HG02870 (cell line): Measurements from ENCODE around the gene ZC3H8.

ENCODE experiments used
- ATAC-seq: cut with Tn5 transposase; IDR thresholded peaks from one replicate; pipeline ENCODE4 v1.9.1; 2021; ENCODE audit warnings: mild to moderate bottlenecking, moderate library complexity; ENCODE audit not compliant: unreplicated experiment

Gene ZC3H8

DNA sequence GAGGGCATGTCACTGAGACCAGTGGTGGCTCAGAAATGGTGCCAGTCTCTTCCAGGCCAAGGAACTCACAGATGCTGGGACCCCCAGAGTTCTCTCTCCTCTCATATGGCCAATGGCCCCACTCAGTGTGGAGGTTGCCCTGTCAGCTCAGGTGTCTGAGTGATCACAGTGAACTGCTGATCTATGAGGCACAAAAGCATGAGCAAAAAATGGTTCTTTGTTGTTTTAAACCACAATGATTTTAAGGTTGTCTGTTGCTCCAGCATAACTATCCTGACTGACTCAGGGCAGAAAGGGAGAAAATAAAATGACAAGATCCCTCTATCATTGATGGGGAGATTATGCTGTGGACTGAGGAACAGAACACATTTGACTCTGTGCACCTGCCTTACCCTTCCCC, 58.9 kb downstream of the ZC3H8 start:
- ATAC-seq: no peak

DNA sequence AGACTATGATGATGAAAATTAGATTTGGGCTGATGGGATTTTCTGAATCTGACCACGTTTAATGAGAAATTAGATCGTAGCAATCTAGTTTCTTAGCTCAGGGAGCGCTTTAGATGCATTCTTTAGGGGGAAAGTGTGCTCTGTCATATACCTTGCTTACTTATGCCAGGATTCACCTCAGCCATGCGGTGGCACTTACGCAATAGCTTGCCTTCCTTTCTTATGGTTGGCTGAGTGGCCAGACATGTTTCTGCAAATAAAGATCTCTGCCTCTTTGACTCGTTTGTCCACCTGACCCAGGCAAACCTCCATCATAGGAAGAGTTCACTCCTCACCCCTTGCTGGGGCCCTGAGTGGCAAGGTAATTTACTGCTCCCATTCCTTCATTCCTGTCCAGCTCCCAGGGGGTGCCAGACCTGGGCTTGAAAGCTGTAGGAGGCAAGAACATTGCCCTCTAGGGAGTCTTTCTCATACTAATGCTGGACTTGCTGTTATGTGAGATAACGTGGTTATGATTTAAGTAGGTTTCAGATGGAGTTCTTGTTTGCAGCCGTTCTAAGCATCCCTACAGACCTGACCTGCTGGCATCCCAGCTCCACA, 59.6 kb downstream of the ZC3H8 start:
- no peak for ATAC-seq

DNA sequence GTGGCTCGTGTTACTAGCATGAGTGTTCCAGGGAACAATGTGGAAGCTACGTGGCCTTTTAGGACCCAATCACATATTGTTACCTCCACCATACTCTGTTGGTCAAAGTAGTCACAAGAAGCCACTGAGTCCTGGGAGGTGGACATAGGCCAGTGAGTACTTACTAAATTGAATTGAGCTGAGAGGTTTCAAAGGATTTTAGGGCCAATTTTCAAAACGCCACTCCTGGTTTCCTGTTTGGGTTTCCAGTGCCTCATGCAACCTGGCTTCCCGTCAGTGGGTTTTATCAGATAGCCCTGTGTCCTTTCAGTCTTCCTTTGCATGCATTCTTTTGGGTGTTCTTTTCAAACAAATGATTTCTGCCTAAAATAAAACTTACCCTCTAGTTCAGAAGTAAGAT, 60.4 kb downstream of the ZC3H8 start:
- ATAC-seq: no peak

DNA sequence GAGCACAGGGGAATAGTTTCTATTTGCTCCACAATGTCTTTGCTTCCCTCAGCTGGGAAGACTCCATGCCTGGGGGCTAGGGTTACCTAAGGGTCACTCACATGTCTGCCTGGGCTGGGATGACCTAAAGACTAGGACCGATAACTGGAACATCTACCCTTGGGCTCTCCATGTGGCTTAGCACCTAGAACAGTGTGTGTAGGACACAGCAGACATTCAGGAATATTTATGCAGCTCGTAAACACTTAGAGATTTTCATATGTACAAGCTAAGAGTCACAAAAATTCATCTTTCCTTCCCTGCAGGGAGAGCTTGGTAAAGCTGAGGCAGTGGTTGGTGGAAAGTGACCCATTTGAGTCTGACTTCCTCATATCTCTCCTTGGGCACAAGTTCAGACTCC, 60.8 kb downstream of the ZC3H8 start:
- no peak for ATAC-seq

DNA sequence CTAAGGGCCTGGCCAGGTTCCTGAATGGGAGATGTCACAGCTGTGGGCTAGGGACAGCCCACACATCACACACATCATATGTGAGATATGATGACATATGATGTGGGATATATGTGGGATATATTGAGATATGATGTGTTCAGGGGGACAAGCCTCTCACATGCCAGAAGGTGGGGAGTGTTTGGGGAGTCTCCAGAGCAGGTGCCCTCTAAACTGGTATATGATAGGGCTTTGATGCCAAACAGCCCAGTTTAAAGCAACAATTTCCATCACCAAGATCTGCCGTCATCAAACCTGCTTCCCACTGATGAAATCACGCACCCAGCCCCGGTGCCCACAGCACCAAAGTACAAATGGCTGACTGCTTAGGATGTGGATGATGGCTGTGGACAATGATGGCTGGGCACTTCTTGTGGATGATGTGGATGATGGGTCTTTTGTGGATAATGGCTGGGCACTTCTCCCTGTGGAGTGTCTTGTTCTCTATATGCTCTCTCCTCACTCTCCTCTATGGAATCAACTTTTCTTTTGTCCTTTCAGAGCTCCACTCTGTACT, 65.8 kb downstream of the ZC3H8 start:
- no peak for ATAC-seq

DNA sequence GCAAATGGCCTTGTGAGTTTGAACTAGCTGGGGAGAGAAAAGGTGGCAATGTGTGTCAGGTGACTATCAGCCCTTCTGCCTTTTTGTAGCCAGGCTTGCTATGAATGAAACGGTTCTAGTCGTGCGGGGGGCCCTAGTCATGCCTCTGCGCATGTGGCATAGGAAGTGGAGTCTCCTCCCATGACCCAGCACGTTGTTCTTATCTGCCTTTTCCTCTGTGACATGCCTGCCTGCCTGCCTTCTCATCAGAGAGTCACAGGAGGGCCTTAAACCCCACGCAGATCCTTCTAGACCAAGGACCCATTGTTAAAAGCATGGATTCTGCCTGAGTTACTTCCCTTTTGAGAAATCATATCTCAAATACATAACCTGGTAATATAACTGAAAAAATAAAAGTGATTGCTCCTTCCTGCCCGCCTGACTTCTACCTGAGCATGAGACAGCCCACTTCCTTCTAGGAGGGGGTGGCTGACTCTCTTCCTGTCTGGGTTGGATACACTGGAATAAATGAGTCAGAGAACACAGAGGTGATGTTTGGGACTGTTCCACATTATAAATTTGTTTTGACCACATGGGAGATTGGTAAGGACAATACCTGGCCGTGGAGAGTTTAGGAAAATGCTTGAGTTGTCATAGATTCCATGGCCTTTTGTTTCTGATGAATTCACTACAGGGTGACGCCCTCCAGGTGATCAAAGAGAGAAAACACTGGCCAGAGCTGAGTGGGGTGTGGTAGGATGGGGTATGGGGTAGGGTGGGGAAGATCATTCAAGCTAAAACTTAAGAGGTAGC, 66.8 kb downstream of the ZC3H8 start:
- no peak for ATAC-seq

DNA sequence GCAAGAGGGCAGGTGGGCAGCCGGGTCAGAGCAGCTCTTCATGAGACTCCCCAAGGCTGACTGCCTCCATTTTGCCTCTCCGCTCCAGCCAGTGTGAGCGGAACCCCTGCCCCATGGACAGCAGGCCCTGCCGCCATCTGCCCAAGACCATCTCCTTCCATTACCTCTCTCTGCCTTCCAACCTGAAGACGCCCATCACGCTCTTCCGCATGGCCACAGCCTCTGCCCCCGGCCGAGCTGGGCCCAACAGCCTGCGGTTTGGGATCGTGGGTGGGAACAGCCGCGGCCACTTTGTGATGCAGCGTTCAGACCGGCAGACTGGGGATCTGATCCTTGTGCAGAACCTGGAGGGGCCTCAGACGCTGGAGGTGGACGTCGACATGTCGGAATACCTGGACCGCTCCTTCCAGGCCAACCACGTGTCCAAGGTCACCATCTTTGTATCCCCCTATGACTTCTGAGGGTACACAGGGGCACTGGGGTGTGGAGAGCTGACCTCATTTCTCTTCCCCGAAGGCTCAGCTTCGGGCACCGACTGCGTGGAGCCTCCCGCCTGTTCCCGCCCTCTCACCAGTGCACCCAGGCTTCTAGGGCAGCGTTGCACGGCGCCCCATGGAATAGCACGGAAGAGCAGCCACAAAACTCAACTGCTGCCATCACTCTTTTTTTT, 67.7 kb downstream of the ZC3H8 start:
- ATAC-seq: no peak

DNA sequence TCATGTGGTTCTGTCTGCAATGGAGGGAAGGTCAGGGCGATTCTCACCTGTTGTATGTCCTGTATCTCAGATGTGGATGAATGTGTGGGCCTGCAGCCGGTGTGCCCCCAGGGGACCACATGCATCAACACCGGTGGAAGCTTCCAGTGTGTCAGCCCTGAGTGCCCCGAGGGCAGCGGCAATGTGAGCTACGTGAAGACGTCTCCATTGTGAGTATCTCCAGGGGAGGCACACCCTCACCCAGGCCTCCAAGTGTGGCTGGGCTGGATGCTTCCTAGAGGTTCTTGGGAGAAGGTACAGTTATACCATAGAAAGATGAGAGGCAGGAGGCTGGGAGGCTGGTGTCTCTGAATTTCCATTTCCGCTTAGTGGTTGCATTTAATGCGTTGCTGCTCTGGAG, 69.7 kb downstream of the ZC3H8 start:
- no peak for ATAC-seq

DNA sequence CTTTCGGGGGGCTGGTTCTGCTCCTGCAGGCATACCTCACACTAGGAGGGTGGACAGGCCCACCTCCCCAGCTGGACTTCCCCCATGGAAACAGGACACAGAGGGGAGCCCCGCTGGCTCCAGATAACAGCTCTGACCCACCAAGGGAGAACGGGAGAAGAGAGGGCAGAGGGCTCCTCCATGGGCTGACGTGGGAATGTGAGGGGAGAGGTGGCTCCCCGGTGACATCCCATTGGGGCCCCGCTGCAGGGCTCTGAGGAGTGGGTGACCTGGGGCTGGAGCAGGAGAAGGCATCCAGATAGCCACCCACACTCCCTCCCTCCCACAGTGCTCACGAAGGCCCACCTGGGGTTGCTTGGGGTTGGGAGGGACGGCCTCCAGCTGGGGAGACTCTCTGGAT, 70.7 kb downstream of the ZC3H8 start:
- ATAC-seq: no peak

DNA sequence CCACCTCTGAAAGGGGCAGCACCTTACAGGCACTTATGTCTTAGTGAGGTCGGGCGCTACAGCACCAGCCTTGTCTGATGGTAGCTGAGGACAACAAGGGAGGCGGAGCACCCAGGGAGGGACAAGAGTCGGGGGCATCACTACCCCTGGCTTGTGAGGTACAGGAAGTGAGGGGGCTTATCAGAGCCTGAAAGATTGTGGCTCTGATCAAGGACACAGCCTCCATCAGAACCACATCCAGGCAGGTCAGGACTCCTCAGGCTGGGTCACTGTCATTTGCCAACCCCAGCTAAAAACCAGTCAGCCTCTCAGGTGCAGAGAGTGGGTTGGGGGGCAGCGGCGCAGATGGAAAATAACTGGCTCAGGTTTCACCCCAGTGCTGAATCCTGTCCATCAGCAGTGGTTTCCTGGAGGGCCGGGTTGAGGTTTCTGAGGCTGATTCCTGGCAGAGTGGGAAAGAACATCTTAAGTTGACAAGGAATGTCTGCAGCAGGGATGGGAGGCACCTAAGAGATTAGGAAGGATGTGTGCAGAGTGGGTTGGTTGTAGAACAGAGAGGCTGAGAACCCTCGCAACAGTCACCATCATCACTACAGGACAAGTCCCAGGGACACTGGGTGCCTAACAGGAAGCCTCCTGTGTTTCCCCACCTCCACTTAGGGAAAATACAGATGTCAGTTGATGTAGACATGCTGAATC, 71.4 kb downstream of the ZC3H8 start:
- ATAC-seq: no peak

DNA sequence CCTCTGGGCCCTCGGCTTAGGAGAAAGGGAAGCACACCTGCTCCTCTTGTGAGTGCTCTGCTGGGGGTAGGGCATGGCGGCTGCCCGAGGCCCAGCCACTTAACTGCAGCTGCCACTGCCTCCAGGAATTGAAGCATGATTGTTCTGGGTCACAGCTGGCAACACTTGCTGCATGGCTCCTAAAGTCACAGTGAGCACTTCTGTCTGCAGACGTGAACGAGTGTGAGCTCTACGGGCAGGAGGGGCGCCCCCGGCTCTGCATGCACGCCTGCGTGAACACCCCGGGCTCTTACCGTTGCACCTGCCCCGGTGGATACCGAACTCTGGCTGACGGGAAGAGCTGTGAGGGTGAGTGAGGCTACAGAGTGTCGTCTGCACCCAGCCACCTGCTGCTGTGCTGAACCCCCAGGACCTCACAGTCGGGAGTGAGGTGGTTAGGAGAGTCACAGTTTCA, 72.2 kb downstream of the ZC3H8 start:
- no peak for ATAC-seq

DNA sequence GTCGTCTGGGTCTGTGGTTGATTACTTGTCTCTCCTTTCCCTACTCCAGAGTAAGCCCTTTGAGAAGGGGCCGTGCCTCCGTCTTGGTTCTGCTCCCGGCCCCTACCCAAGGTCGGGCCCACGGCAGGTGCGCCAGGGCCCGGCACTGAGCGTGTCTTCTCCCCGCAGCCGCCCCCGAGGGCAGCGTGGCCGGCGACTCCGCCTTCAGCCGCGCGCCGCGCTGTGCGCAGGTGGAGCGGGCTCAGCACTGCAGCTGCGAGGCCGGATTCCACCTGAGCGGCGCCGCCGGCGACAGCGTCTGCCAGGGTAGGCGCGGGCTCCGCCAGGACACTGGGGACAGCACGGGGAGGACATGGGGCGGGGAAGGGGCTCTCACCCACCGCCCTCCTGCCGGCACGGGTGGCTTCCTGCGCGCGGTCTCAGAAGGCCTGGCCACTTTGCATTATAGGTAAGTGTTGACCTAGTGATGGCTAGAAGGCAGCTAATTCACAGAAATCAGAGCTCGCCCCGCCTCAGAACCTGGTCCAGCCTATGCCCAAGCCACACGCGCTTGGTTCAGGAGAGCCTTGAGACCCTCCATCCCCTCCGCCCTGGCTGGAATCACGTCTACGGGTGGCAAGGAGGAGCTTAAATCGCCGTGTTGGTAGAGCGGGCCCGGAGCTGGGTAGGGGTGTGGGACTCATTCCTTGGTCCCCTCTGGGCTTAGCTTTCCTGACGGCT, 73.1 kb downstream of the ZC3H8 start:
- ATAC-seq: no peak

DNA sequence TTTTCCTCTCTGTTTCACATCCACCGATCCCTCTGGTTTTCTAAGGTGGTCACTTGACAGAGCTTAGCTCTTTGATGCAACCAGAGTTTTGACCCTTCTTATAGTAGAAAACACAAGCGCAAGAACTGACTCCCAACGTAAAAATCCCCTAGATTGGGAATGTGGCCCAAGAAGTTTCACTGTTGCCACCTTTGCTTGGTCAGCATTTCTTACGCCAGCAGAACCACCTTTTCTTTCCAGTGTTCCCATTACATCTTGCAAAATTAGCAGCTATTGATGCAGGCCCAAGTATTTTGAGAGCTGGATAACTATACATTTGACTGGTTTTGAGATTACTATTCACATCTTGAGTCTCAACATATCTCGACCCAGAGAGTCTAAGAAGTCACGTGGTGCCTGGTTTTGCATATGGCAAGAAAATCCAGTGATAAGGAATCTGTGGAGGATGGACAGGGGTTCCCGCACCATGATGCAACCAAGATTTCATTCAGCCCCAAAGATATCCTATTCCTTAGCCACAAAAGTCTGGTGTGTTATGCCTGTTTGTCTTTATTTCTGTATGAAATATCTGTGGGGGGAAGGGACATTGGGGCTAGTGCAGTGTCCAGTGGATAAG, 78.8 kb downstream of the ZC3H8 start:
- no peak for ATAC-seq

DNA sequence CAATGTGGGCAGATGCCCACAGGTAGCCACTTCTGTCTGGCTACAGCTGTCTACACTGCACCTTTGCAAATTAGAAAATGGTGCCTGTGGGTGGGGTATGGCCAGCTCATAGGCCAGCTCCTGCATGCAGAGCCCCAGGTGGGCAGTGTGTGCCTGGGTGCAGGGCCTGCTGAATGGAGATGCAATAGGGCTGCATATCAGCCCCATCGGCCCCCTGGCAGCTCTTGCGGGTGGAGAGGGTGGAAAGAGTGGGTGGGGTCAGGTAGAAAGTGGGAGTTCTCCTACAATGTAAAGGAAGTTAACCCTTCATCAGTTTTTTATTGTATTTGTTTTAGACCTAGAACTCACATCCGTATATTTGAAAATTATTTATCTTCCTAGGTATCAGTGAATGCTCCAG, 79.5 kb downstream of the ZC3H8 start:
- no peak for ATAC-seq

DNA sequence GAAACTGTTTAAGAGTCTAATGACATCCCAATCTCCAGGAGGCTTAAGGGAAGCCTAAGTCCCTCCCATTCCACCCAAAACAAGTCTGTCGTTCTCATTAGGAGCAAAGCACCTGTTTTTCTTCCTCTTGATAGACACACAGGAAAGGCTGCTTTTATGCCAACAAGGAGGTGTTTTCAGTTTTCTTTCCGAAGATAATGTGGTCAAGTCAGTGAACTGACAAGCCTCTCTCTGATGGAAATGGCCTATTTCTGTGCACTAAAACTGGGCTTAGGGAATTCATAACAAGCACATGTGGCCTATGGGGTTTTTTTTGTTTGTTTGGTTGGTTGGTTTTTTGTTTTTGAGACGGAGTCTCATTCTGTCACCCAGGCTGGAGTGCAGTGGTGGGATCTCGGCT, 80.5 kb downstream of the ZC3H8 start:
- no peak for ATAC-seq

DNA sequence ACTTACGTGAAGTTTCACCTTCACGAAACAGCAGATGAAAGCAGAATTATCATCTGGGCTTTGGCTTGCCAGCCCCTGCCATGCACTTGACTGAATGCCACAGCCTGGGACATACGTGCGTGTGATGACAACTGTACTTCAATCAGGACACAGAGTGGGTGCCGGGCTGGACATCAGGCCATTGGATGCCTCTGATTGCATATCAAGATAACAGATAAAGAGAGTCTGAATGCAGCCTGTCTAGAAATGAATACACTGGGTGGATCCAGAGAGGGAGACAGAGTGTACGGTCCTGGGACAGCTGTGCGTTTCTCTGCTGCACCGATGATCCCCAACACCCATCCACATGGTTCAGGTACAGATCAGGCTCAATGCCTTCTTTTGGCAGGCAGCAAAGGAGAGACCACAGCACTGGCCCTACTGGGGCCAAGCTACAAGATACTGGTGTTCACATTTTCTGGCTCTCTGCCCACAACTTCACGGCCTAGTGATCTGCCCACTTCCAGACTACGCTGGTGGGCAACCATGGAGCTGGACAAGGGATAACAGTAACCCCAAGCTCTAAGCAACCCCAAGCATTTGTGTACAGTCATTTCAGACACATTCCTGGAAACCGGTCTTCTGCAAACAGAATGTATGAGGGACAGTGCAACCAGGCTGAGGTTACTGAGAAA, 81.1 kb downstream of the ZC3H8 start:
- no peak for ATAC-seq

DNA sequence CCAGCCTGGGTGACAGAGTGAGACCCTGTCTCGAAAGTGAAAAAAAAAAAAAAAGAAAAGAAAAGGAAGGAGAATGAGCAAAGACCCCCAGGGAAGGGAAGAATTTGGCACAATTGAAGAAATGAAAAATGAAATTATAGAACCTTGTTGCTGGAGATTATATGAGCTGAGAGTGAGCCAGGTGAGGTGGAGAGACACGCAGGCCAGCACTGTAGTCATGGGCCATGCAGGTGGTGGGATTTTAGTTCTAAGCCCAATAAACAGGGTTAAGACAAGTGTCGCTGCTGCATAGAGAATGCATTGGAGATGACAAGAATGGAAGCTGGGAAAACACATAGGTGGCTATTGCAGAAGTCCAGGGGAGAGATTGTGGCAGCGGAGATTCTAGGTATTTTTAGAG, 84.3 kb downstream of the ZC3H8 start:
- no peak for ATAC-seq

DNA sequence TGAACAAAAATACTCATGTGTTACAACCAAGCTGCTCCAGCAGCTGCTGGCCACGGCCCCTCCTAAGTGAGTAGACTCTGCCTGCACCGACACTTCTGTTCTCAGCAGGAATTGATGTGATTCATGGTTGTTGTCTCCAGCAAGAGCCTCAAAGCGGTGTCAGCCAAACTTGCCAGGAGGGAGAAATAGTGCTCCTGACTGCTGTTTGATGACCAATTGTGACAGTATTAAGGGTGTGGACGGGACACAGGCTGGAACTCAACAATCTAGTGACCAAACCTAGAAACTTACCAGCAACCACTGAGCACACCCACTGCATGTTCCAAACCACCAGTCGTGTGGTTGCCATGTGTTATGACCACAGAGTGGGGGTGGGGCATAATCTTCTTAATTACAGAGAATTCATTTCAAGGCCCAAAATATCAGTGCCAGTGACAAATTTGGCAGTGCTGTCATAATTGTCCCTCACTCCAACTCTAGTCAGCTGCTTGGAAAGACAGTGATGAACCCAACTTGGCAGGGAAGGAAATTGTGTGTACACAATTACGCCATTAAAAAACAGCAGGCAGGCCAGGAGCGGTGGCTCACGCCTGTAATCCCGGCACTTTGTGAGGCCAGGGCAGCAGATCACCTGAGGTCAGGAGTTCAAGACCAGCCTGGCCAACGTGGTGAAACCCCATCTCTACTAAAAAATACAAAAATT, 86.3 kb downstream of the ZC3H8 start:
- ATAC-seq: no peak
